ENCODE data around the gene NFATC2. TPM values are rescaled to one million over a fixed set of nuclear protein-coding genes. Genes with fewer than 3 reads are reported as not detected.

Gene NFATC2
- total RNA-seq, 3 donors from 2014 or later (not counting 1 experiment from before 2014, with no cell fraction given): 141 to 195 (median 160) TPM

DNA sequence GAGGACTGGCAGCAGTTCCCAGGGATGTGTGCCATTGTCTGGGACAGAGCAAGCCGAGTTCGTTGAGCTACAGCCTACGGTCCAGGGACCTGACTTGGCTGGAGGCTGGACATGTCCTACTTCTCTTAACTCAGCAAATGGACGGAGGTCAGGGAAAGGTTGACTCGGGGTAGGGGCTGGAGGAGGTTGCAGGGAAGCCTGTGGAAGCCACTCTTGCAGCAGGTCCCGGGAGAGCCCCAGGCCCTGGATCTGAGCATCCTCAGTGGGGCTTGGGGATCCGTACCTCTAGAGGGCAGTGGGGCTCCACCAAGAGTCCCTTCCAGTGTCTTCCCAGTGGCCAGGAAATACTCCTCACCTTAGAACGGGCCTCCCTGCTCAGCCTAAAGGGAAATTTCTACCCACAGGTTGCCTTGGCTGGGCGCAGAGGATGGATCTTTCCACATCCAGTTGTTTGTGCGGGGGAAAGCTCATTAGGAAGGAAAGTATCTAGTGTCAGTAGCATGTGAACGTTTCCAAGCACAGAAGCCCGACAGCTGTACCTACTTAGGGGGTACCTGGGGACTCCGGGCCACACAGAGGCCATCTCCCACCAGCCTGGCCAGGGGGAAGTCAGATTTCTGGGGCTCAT lies 170.2 kb downstream of the NFATC2 start:
- peak; percentile 77 for TF ChIP-seq CTCF (IDR thresholded peaks at IDR 0.05)
- peak; percentile 47 to 77 for DNase-seq
- Mint-ChIP-seq H3K4me3 (no peak overlapping the region), H3K9me3 (no peaks in the 10 kb centered on the region), H3K27ac (no peak overlapping the region), H3K36me3 (no peaks in the 10 kb centered on the region), H3K4me1 (peaks cover 17 to 18% of the 10 kb centered on the region in 2 donors), H3K27me3 (ENCODE audit: low read depth in 2 of 2) (no peaks in the 10 kb centered on the region)
- no peak overlapping the region for H3K27ac ChIP-seq (ENCODE audit: low read length)
- no peak overlapping the region for H3K4me3 ChIP-seq (ENCODE audit: low read length)
- H3K9me3 ChIP-seq (ENCODE audit: control insufficient read depth, insufficient read depth, low read length): no peaks in the 10 kb centered on the region
- peak; percentile 41 to 89 (median 89) for ATAC-seq
- WGBS (ENCODE audit: insufficient coverage): 51% methylated on average over 13 of the region's 13 CpGs
- H3K4me1 ChIP-seq (ENCODE audit: control insufficient read depth, insufficient read depth, low read length): peaks cover 18% of the 10 kb centered on the region
- H3K27me3 ChIP-seq (ENCODE audit: control insufficient read depth, insufficient read depth, low read length): no peaks in the 10 kb centered on the region
- peaks cover under 1% of the 10 kb centered on the region for H3K36me3 ChIP-seq (ENCODE audit: control insufficient read depth, insufficient read depth, low read length)
- intact Hi-C loops (cut with micrococcal nuclease): loop anchor here (1.0 kb wide), 2 partner anchors 223 to 252 kb away; no protein-coding TSS in a partner anchor

GRCh38 chr20:51371720-51372119 lies 170.8 kb downstream of the NFATC2 start:
- H3K4me1 Mint-ChIP-seq: peaks cover 17 to 18% of the 10 kb centered on the region in 2 donors
- ATAC-seq (no peak), DNase-seq (no peak)
- peaks cover 18% of the 10 kb centered on the region for H3K4me1 ChIP-seq (ENCODE audit: control insufficient read depth, insufficient read depth, low read length)
- H3K27ac ChIP-seq (ENCODE audit: low read length): no peak overlapping the region
- H3K36me3 Mint-ChIP-seq: no peaks in the 10 kb centered on the region
- H3K27me3 ChIP-seq (ENCODE audit: control insufficient read depth, insufficient read depth, low read length): no peaks in the 10 kb centered on the region
- H3K9me3 Mint-ChIP-seq: no peaks in the 10 kb centered on the region
- intact Hi-C loops (cut with micrococcal nuclease): loop anchor here (1.0 kb wide), 2 partner anchors 224 to 253 kb away; no protein-coding TSS in a partner anchor
- no peak overlapping the region for H3K4me3 Mint-ChIP-seq
- H3K4me3 ChIP-seq (ENCODE audit: low read length): no peak overlapping the region
- H3K27me3 Mint-ChIP-seq (ENCODE audit: low read depth in 2 of 2): no peaks in the 10 kb centered on the region
- 85% methylated on average over 2 of the region's 4 CpGs for whole genome bisulfite sequencing (ENCODE audit: insufficient coverage)
- TF ChIP-seq CTCF (IDR thresholded peaks at IDR 0.05): no peak
- no peaks in the 10 kb centered on the region for H3K9me3 ChIP-seq (ENCODE audit: control insufficient read depth, insufficient read depth, low read length)
- H3K36me3 ChIP-seq (ENCODE audit: control insufficient read depth, insufficient read depth, low read length): no peaks in the 10 kb centered on the region
- H3K27ac Mint-ChIP-seq: no peak overlapping the region

GRCh38 chr20:51369503-51369902 lies 173.0 kb downstream of the NFATC2 start:
- H3K27ac ChIP-seq (ENCODE audit: low read length): no peak overlapping the region
- ATAC-seq: no peak
- Mint-ChIP-seq H3K27ac (no peak overlapping the region), H3K36me3 (no peaks in the 10 kb centered on the region), H3K4me1 (peaks cover 17 to 18% of the 10 kb centered on the region in 2 donors), H3K9me3 (no peaks in the 10 kb centered on the region), H3K4me3 (no peak overlapping the region), H3K27me3 (ENCODE audit: low read depth in 2 of 2) (no peaks in the 10 kb centered on the region)
- TF ChIP-seq CTCF (IDR thresholded peaks at IDR 0.05): no peak
- intact Hi-C loops (cut with micrococcal nuclease): no loop called here
- H3K36me3 ChIP-seq (ENCODE audit: control insufficient read depth, insufficient read depth, low read length): no peaks in the 10 kb centered on the region
- H3K27me3 ChIP-seq (ENCODE audit: control insufficient read depth, insufficient read depth, low read length): no peaks in the 10 kb centered on the region
- no peak overlapping the region for H3K4me3 ChIP-seq (ENCODE audit: low read length)
- 91% methylated on average over 11 of the region's 11 CpGs for WGBS (ENCODE audit: insufficient coverage)
- DNase-seq: no peak
- H3K9me3 ChIP-seq (ENCODE audit: control insufficient read depth, insufficient read depth, low read length): no peaks in the 10 kb centered on the region
- H3K4me1 ChIP-seq (ENCODE audit: control insufficient read depth, insufficient read depth, low read length): peaks cover 18% of the 10 kb centered on the region

Measured in natural killer cell (primary cell).